CD8-positive, alpha-beta memory T cell (primary cell): ENCODE results near the gene PRDM16. TPM values are rescaled to one million over a fixed set of nuclear protein-coding genes. Genes with fewer than 3 reads are reported as not detected.

ENCODE experiments used
- CTCF ChIA-PET: fragments of 350-600 bp; sonication (Branson Sonifier 250); formaldehyde crosslinking; loops from one replicate; lab custom pipeline; 2021; ENCODE audit warnings: antibody characterized with exemption; lab: Charles Lee
- POLR2A ChIA-PET: fragments of 350-600 bp; sonication (Branson Sonifier 250); formaldehyde crosslinking; loops from one replicate; lab custom pipeline; 2021; ENCODE audit warnings: antibody characterized with exemption; lab: Charles Lee
- DNase-seq, 5 donors: peaks; one replicate each; pipeline versions ENCODE4 v3.0.0 to v3.0.0-alpha.2; 2020 to 2022; ENCODE audit warnings: mixed read lengths in 1 of 5
- H3K27ac ChIP-seq: one replicate; pipeline ENCODE4 v1.7.0; 2013; ENCODE audit warnings: low read depth, mild to moderate bottlenecking, low read length, moderate library complexity
- H3K27me3 ChIP-seq: 2 replicates; pipeline ENCODE4 v1.7.0; 2013; ENCODE audit warnings: low read length, mild to moderate bottlenecking; ENCODE audit not compliant: insufficient read depth, poor library complexity, severe bottlenecking
- H3K36me3 ChIP-seq: 2 replicates; pipeline ENCODE4 v1.7.0; 2013; ENCODE audit warnings: mild to moderate bottlenecking, low read length, moderate library complexity; ENCODE audit not compliant: insufficient read depth
- H3K4me1 ChIP-seq: 2 replicates; pipeline ENCODE4 v1.7.0; 2013; ENCODE audit warnings: mild to moderate bottlenecking, low read length, moderate library complexity; ENCODE audit not compliant: insufficient read depth
- H3K4me3 ChIP-seq: 2 replicates; pipeline ENCODE4 v1.7.0; 2013; ENCODE audit warnings: mild to moderate bottlenecking, low read length
- H3K9me3 ChIP-seq: 2 replicates; pipeline ENCODE4 v1.7.0; 2013; ENCODE audit warnings: mild to moderate bottlenecking, low read length
- H3K27ac Mint-ChIP-seq, 8 donors: one replicate each; pipeline ENCODE4 v1.8.0; 2020 to 2021; ENCODE audit warnings: mixed read lengths in 8 of 8, mild to moderate bottlenecking in 6 of 8, inconsistent platforms in 3 of 8, moderate library complexity in 3 of 8
- H3K27me3 Mint-ChIP-seq, 2 donors: one replicate each; pipeline ENCODE4 v1.8.0; 2020 to 2021; ENCODE audit warnings: mixed read lengths in 2 of 2, mild to moderate bottlenecking in 1 of 2, moderate library complexity in 1 of 2
- H3K36me3 Mint-ChIP-seq, 3 donors: one replicate each; pipeline ENCODE4 v1.8.0; 2020 to 2021; ENCODE audit warnings: mixed read lengths in 3 of 3, inconsistent platforms in 1 of 3, mild to moderate bottlenecking in 1 of 3
- H3K4me1 Mint-ChIP-seq, 3 donors: one replicate each; pipeline ENCODE4 v1.8.0; 2020 to 2021; ENCODE audit warnings: mixed read lengths in 3 of 3, inconsistent platforms in 1 of 3, mild to moderate bottlenecking in 1 of 3
- H3K4me3 Mint-ChIP-seq, 7 donors: one replicate each; pipeline ENCODE4 v1.8.0; 2020 to 2021; ENCODE audit warnings: mixed read lengths in 7 of 7, mild to moderate bottlenecking in 6 of 7, moderate library complexity in 4 of 7, inconsistent platforms in 2 of 7
- H3K9me3 Mint-ChIP-seq, 5 donors: one replicate each; pipeline ENCODE4 v1.8.0; 2020 to 2022; ENCODE audit warnings: mixed read lengths in 5 of 5, mild to moderate bottlenecking in 3 of 5, moderate library complexity in 2 of 5, inconsistent platforms in 1 of 5
- polyA plus RNA-seq: library from polyadenylated mRNA; unstranded; fragments of 300-500 nt; fragmentation: Illumina TruSeq; gene quantifications from one replicate; pipeline ENCODE4 v1.2.3, GENCODE V29; 2021
- total RNA-seq, 2 experiments: library from RNA; stranded (reverse); gene quantifications; one replicate each; pipeline ENCODE4 v1.2.3, GENCODE V29; 2021

Gene PRDM16
- total and polyA plus RNA-seq, 3 experiments from 2014 or later, result not detected

DNA sequence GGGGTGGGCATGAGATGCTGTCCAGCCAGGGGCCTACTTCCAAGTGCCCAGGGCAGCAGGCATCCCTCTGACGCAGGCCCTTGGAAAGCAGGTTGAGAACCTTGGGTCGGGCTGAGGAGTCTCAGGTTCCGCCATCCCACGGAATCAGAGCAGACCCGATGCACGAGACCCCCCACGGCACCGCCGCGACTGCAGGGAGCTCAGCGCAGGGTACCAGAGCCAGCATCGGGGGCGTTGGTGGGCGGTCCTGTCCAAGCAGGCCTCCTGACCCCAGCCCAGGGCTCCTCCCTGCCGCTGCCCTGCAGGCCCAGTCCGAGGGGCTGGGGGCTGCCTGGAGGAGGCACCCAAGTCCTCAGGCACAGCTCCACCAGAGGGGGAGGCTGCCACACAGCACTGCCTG lies 177.2 kb downstream of the PRDM16 start:
- ChIA-PET POLR2A (no interaction called here), CTCF (no interaction called here)
- no peak overlapping the region for H3K27ac ChIP-seq
- no peak overlapping the region for H3K4me3 Mint-ChIP-seq
- no peaks in the 10 kb centered on the region for H3K36me3 ChIP-seq
- no peak overlapping the region for H3K27ac Mint-ChIP-seq
- no peaks in the 10 kb centered on the region for H3K9me3 Mint-ChIP-seq
- peaks cover 3 to 17% of the 10 kb centered on the region in 2 donors for H3K27me3 Mint-ChIP-seq
- H3K27me3 ChIP-seq, result no peaks in the 10 kb centered on the region
- no peaks in the 10 kb centered on the region for H3K4me1 ChIP-seq
- H3K9me3 ChIP-seq, result no peaks in the 10 kb centered on the region
- H3K4me1 Mint-ChIP-seq, result no peaks in the 10 kb centered on the region
- no peak overlapping the region for H3K4me3 ChIP-seq
- no peak for DNase-seq
- H3K36me3 Mint-ChIP-seq, result no peaks in the 10 kb centered on the region

DNA sequence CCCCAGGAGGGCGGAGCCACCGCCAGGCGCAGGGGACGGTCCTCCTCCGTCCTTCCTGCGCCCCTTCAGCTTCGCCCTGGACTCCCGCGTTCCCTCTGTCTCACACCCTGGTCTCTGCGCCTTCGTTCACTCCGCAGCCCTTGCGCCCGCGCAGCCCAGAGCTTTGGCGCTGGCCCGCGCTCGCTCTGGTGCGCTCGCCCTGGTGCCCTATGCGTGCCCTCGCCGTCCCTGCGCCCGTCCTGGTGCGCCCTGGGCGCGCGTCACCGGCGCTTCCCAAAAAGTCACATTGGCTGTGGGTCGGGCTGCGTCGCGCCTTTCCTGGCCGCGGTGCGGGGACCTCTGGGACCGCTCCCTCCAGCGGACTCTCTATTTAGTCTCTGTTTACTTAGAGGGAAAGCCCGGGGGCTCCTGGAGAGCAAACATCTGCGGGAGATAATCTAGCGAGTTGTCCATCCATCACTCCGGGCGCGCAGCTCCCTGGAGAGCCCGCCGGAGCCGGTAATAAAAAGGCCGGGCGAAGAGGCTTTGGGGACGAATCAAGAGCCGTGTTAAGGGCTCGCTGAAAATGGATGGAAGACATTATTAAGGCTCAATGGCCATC lies 178.6 kb downstream of the PRDM16 start:
- no peak overlapping the region for H3K27ac ChIP-seq
- no peaks in the 10 kb centered on the region for H3K9me3 Mint-ChIP-seq
- H3K27me3 Mint-ChIP-seq, result peaks cover 3 to 17% of the 10 kb centered on the region in 2 donors
- H3K27ac Mint-ChIP-seq, result no peak overlapping the region
- ChIA-PET POLR2A (no interaction called here), CTCF (no interaction called here)
- no peaks in the 10 kb centered on the region for H3K36me3 Mint-ChIP-seq
- no peak overlapping the region for H3K4me3 ChIP-seq
- H3K9me3 ChIP-seq, result no peaks in the 10 kb centered on the region
- H3K4me3 Mint-ChIP-seq, result no peak overlapping the region
- H3K27me3 ChIP-seq, result no peaks in the 10 kb centered on the region
- no peaks in the 10 kb centered on the region for H3K4me1 Mint-ChIP-seq
- no peak for DNase-seq
- H3K36me3 ChIP-seq, result no peaks in the 10 kb centered on the region
- H3K4me1 ChIP-seq, result no peaks in the 10 kb centered on the region

DNA sequence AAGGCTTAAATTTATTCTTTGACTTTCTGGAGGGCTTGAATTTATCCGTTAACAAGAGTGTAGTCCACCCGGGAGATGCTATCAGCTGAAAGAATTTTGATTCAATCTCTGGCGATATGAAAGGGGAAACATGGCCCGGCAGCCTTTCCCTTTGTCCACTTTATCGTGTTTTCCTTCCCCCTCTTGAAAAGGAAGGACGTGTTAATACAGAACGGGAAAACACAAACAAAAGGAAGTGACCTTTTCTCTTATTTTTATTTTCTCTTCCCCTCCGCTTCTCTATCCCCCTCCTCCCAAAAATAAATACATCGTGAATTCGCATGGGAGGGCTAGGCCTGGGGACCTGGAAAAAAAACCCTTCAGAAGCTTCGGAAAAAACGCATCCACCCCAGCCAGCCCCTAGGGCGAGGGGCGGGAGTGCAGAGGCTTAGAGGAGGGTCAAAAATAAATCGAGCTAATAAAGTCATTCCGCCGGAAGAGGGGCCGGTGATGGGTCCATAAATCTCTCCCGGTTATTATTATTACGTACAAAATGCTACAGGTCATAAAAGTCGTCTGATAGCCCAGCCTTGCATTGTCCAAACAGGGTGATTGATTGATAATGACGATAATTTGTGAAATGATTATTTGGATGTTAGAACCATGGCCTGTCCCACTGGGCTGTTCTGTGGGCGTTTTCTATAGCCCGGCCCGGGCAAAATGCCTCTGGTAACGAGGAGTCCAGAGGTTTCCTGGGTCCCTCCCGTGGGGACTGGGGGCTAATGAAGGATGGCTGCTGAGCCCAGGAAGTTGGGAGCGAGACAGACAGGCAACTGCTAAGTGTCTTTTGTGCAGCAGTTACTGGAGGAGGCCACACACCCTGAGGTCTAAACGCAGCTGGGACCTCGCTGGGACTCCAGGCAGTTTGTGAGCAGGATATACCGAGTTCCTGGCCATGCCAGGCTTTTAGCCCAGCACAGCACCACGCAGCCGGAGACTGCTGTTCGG lies 179.4 kb downstream of the PRDM16 start:
- Mint-ChIP-seq H3K27me3 (peaks cover 3 to 17% of the 10 kb centered on the region in 2 donors), H3K27ac (no peak overlapping the region), H3K4me1 (no peaks in the 10 kb centered on the region), H3K4me3 (no peak overlapping the region), H3K36me3 (no peaks in the 10 kb centered on the region), H3K9me3 (no peaks in the 10 kb centered on the region)
- H3K4me3 ChIP-seq, result no peak overlapping the region
- CTCF ChIA-PET, result no interaction called here
- no peak overlapping the region for H3K27ac ChIP-seq
- H3K9me3 ChIP-seq, result no peaks in the 10 kb centered on the region
- POLR2A ChIA-PET, result no interaction called here
- no peaks in the 10 kb centered on the region for H3K36me3 ChIP-seq
- DNase-seq, result no peak
- no peaks in the 10 kb centered on the region for H3K27me3 ChIP-seq
- H3K4me1 ChIP-seq, result no peaks in the 10 kb centered on the region

DNA sequence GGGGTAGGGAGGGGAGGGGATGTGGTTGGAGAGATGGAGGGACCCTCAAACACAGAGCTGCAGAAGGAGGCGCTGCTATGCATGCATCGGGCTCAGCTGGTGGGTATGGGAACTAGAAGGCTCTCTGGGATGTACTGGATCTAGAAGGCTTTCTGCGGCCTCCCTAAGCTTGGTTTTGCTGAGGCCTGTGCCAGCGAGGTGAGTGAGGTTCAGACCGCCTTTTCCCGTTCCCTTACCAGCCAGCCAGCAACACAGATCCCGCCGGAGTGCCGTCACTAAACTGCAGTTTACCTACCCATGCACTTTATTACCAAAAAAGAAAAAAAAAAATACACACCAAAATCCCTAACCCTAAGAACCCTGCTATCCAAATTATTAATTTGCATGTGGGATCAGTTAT lies 180.2 kb downstream of the PRDM16 start:
- no peaks in the 10 kb centered on the region for H3K4me1 Mint-ChIP-seq
- H3K4me3 Mint-ChIP-seq, result no peak overlapping the region
- CTCF ChIA-PET, result no interaction called here
- H3K27me3 Mint-ChIP-seq, result peaks cover 3 to 17% of the 10 kb centered on the region in 2 donors
- H3K27ac Mint-ChIP-seq, result no peak overlapping the region
- Histone ChIP-seq H3K27ac (no peak overlapping the region), H3K9me3 (no peaks in the 10 kb centered on the region), H3K4me1 (no peaks in the 10 kb centered on the region), H3K36me3 (no peaks in the 10 kb centered on the region), H3K27me3 (no peaks in the 10 kb centered on the region), H3K4me3 (no peak overlapping the region)
- no peaks in the 10 kb centered on the region for H3K36me3 Mint-ChIP-seq
- H3K9me3 Mint-ChIP-seq, result no peaks in the 10 kb centered on the region
- no peak for DNase-seq
- POLR2A ChIA-PET, result no interaction called here

DNA sequence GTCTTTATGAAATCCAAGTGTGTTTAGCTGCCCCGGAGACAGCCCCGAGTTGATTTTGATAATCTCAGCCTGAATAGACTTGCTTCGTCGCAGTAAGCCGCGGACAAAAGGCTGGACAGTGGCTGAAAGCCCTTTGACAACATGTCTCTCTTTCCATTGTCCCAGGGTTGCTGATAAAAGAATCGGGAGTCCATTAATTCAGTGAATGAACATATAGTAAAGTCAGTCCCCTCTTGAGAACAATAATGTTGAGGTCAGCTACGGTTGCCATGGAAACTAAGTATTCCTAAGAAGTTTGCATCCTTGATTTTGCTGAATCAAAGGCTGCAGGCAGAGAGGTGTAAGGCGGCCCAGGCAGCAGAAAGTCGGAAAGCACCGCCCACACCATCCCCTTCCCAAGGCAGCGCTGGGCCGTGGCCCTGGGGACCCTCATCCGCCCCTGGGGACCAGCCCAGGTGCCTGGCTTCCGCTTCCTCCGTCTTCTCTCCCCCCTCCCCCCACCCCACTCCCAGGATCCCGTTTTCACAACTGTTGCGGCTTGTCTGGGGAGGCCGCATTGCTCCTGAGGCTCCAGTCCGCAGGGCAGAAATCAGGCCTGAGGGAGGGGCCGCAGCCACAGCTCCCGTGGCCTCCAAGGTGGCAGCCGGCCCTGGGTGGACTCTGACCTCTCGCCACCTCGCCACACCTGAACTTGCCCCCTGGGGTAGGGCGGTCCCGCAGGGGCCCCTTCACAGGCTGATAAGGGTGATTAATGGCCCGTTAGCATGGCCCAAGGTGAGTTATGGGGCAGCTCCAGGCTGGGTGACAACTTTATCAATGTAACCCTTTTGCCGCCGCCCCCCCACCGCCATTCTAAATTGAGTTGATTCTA lies 180.9 kb downstream of the PRDM16 start:
- no peaks in the 10 kb centered on the region for H3K4me1 ChIP-seq
- ChIA-PET CTCF (no interaction called here), POLR2A (no interaction called here)
- DNase-seq, result no peak
- peaks cover 3 to 17% of the 10 kb centered on the region in 2 donors for H3K27me3 Mint-ChIP-seq
- H3K27ac Mint-ChIP-seq, result no peak overlapping the region
- no peaks in the 10 kb centered on the region for H3K36me3 ChIP-seq
- H3K9me3 ChIP-seq, result no peaks in the 10 kb centered on the region
- no peak overlapping the region for H3K4me3 ChIP-seq
- H3K27me3 ChIP-seq, result no peaks in the 10 kb centered on the region
- H3K4me3 Mint-ChIP-seq, result no peak overlapping the region
- no peaks in the 10 kb centered on the region for H3K36me3 Mint-ChIP-seq
- no peaks in the 10 kb centered on the region for H3K9me3 Mint-ChIP-seq
- H3K27ac ChIP-seq, result no peak overlapping the region
- no peaks in the 10 kb centered on the region for H3K4me1 Mint-ChIP-seq

DNA sequence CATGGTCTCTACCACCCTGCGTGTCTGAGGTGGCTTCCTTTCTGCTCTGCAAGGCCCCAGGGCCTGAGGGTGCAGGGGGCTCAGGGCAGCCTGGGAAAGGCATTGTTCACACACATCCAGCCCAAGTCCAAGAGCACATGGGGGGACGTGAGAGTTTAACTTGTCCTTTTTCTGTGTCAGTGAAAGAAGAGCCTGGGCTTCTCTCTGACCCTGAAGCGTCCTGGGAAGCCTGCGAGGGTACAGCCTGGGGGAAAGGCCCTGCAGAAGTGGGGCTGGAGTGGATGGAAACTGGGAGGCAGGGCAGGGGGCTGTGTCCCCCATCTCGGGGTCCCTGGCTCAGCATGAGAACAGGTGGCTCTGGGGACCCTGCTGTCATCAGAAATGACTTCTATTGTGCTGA lies 181.6 kb downstream of the PRDM16 start:
- Mint-ChIP-seq H3K4me1 (no peaks in the 10 kb centered on the region), H3K27ac (no peak overlapping the region), H3K36me3 (no peaks in the 10 kb centered on the region), H3K9me3 (no peaks in the 10 kb centered on the region), H3K27me3 (peaks cover 3 to 17% of the 10 kb centered on the region in 2 donors), H3K4me3 (no peak overlapping the region)
- Histone ChIP-seq H3K27ac (no peak overlapping the region), H3K4me1 (no peaks in the 10 kb centered on the region), H3K9me3 (no peaks in the 10 kb centered on the region), H3K4me3 (no peak overlapping the region), H3K36me3 (no peaks in the 10 kb centered on the region), H3K27me3 (no peaks in the 10 kb centered on the region)
- no peak for DNase-seq
- ChIA-PET CTCF (no interaction called here), POLR2A (no interaction called here)

DNA sequence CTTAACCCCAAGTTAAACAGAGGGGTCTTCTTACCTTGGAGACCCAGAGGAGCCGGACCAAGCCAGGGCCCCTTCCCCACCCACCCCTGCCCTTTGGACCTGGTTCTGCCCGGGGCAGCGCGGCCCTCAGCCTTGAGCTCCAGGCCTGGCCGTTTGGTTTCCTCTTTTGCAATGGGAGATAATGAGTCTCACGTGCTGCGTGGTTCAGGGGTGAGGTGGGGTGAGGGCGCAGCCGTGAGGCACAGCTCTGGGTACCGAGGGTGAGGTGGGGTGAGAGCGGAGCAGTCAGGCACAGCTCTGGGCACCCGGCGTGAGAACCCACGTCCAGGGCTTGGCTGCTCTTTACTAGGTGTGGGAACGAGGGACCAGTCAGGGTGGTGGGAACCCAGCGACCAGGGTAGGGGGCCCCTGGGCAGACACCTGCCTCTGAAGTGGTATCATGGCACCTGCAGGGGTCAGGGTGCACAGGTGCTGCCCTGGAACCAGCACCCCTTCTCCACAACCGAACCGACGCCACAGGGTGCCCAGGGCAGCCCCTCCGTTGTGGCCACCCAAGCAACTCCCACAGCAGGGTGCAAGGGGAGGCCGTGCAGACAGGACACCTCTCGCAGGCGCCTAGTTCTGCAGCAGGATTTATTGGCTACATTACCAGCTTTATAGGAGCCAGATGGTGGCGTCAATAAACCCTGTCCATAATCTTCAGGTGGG lies 182.2 kb downstream of the PRDM16 start:
- Mint-ChIP-seq H3K27me3 (peaks cover 3 to 17% of the 10 kb centered on the region in 2 donors), H3K4me3 (no peak overlapping the region), H3K27ac (no peak overlapping the region), H3K9me3 (no peaks in the 10 kb centered on the region), H3K4me1 (no peaks in the 10 kb centered on the region), H3K36me3 (no peaks in the 10 kb centered on the region)
- Histone ChIP-seq H3K36me3 (no peaks in the 10 kb centered on the region), H3K4me3 (no peak overlapping the region), H3K9me3 (no peaks in the 10 kb centered on the region), H3K4me1 (no peaks in the 10 kb centered on the region), H3K27me3 (no peaks in the 10 kb centered on the region), H3K27ac (no peak overlapping the region)
- no peak for DNase-seq
- CTCF ChIA-PET, result no interaction called here
- POLR2A ChIA-PET, result no interaction called here
